GM10847 (cell line): ENCODE results near the gene NAT8L.

Experiments
- POLR2A ChIP-seq: IDR thresholded peaks from 2 replicates; pipeline ENCODE4 v1.6.1; 2011; ENCODE audit not compliant: insufficient read length; ENCODE audit errors: extremely low read depth

NAT8L gene

DNA sequence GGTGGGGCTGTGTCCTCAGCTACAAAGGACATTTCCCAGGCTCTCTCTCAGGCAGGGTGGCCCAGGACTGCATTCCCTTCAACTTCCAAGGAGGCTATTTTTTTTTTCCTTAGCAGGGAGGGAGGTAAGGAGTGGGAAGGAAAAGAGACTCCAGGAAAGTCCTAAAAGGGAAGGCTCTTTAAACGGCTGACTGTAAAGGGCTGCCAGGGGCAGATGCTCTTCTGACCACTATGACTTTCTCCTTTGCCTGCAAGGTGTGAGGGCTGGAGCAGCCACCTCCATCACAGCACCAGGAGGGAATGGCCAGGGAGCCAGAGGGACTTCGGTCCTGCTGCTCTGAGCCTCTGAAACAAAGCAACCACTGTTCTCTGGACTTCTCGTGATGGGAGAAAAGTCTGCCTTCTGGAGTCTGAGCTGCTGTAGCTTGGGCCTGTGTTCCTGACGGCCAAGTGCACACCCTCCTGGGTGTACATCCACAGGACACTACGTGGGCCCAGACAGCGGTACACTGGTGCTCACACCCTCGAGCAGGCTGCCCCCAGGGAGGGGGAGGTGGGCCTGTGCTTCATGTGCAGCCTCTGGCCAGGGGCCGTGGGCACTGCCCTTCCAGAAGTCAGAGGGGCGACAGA lies 17.9 kb downstream of the NAT8L start:
- TF ChIP-seq POLR2A: no peak

DNA sequence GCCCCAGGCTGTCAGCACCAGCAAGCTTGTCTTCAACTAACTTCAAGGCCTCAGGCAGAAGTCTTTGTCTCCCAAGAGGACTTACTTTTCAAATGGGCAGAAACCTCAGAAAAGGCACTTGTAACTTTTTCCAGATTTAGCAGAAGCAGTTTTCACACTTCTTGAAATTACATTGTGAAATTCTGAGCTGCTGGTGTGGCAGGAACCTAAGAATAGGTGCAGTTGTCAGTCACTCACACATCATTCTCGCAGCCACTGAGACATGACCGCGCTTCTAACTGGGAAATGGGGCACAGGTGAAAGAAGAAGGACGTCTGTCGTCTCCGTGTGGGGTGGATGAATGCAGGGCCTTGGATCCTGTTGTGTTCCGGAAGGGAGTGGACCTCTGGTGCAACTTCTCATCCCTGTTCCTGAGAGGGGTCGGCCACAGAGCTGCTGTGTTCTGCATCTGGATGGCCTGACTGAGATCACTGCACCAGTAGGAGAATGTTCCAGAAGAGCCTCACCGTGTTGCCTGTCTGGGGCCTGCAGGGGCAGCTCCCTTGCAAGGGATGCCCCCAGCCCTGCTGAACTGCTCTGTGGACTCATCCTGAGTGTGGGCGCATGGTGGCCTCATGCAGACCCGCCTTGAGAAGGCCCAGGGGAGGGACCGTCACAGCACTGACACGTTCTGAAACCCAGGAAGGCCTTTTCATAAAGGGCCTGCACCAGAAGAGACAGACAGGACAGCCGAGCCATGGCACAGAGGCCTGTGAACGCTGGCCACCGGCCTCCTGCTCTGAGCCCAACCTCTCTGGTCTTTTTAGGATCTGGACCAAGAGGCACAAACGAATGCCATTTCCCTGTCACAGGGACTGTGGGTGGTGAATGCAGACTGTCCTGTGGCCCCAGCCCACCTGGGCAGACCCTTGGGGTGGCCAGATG lies 18.7 kb downstream of the NAT8L start:
- TF ChIP-seq POLR2A: no peak

GRCh38 chr4:2078584-2078983 lies 19.5 kb downstream of the NAT8L start:
- TF ChIP-seq POLR2A: no peak

DNA sequence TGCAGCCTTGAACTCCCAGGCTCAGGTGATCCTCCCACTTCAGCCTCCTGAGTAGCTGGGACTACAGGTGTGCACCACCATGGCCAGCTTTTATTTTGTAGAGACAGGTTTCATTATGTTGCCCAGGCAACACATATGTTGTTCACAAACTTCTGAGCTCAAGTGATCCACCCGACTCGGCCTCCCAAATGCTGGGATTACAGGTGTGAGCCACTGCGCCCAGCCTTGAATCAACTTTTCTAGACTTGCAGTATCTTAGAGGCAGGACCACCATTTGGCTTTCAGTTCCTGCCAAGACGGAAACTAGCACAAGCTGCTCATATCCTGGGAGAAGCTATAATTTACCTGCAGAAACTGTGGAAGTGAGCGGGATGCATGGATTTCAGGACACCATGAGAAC lies 19.9 kb downstream of the NAT8L start:
- TF ChIP-seq POLR2A: no peak

- no peak for TF ChIP-seq POLR2A
These were observed 20.8 kb downstream of the NAT8L start for GRCh38 chr4:2079926-2080325.

DNA sequence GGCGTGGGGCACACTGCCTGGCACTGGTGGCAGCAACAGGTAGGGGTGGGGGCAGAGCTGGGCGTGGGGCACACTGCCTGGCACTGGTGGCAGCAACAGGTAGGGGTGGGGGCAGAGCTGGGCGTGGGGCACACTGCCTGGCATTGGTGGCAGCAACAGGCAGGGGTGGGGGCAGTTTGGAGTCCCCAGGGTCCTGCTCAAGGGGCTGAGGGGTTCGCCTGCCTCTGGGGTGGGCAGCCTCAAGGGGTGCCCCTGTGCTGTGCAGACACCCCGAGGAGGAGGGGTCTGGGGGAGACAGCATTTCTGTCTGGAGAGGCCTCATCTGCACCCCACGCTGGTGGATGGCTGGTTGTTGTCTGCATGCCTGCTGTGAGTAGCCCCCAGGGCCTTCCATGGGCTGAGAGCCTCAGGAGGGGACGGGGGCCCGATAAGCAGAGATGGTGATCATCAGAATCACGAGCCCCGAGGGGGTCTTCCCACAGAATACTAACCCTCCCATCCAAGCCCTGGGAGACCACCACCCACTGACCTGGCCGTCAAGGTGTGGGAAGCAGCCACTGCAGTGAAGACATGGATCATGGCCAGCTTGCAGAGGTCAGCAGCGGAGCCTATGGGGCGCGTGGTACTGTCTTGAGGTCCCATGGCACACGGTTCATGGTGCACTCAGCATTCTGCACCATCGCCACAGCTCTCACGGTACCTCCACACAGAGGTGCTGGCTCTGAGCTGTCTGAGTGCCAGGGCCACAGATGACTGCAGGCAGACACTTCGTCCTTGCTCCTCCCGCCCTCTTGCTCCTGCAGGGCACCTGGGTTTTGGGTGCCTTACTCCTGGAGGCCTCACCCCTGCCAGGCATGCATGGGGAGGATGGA lies 21.5 kb downstream of the NAT8L start:
- no peak for TF ChIP-seq POLR2A

DNA sequence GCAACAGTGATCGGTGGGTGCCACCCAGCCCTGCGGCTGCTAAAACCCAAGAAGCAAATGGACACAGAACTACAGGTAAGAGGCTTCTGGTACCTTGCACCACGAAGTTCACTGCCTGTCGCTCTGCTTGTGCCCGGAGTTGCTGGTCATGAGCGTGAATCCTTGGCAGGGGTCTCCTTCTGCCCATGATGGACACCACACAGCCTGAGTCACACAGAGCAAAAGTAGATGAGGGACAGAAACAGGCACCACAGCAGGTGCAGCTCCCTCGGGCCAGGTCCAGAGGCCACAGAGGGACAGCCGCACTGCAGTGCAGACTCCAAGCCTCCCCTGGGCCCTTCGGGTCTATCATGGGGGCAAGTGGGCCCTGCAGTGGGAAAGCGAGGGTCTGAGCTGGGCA lies 22.4 kb downstream of the NAT8L start:
- TF ChIP-seq POLR2A: no peak

GRCh38 chr4:2082118-2082517 lies 23.0 kb downstream of the NAT8L start:
- no peak for TF ChIP-seq POLR2A

DNA sequence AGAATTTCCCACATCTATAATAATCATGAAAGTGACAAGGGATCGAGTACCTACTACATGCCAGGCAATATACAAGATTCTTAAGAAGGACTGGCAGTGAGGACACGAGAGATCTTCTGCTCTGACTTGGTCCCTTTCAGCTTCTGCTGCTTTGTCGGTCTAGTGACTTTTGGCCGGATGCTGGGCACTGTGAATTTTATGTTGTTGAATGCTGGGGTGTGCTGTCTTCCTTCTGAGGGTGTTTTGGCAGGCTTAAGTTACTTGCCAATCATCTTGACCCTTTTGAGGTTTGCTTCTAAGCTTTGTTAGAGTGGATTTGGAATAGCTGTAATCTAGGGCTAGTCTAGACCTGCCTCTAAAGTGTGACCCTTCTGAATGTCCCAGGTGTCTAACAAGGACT lies 23.5 kb downstream of the NAT8L start:
- no peak for TF ChIP-seq POLR2A

- TF ChIP-seq POLR2A: no peak
These were observed 24.1 kb downstream of the NAT8L start for GRCh38 chr4:2083116-2083825.

DNA sequence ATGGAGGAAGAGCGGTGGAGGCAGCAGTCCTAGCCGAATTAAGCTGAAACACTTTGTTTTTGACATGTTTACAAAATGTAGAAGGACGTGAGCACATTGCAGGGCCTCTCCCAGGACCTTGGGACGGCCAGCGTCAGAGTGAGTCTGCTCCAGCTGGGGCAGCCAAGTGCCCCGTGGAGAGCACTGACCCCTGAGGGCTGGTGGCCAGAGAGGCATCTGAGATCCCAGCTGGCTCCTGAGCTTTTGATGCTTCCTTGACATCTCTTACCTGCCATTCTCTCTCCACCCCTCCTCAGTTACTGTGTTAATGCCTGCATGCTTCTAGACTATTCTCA lies 24.7 kb downstream of the NAT8L start:
- no peak for TF ChIP-seq POLR2A

GRCh38 chr4:2084316-2084715 lies 25.2 kb downstream of the NAT8L start:
- no peak for TF ChIP-seq POLR2A

DNA sequence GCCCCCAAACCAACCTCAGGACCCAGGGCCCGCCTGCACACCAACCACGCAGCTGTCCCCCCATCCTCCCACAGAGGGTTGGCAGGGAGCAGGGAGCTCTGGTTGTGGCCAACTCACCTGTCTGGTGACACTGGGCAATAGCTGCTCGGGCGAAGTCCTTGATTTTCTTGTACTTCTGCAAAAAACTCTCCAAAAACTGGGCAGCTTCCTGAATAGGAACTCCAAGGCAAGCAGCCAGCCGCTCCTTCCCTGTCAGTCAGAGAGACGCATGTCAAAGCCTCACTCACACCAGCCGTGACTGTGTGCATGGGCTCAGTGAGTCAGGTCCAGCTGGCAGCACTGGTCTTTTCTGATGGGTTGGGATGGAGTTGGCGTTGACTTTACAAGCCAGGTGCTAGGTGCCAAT lies 26.4 kb downstream of the NAT8L start:
- TF ChIP-seq POLR2A: no peak

- no peak for TF ChIP-seq POLR2A
These were observed 28.0 kb downstream of the NAT8L start for GRCh38 chr4:2087170-2087569.

DNA sequence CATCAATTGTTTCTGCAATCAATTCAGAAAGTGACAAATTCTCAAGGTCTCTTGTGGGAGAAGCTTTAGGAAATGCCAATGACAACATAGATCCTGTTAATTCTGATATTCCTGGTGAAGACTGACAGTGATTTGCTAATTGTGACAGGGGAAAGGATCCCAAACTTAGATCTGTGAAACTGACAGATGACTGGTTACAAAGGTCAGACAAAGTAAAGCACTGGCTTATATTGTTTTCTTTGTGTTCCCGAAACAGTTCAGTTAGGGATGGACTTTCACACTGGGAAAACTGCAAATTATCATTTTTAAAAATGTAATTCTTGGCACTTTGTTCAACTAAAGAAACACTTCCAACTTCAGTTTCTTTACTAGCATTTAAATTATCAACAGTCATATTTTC lies 30.1 kb downstream of the NAT8L start:
- TF ChIP-seq POLR2A: no peak
